NCI-H187 (cell line): Measurements from ENCODE around the gene MLPH.

Experiments
- DNase-seq, 2 experiments: peaks; one replicate each; lab custom pipeline; 2025; lab: John Stamatoyannopoulos, UW

The MLPH gene

DNA sequence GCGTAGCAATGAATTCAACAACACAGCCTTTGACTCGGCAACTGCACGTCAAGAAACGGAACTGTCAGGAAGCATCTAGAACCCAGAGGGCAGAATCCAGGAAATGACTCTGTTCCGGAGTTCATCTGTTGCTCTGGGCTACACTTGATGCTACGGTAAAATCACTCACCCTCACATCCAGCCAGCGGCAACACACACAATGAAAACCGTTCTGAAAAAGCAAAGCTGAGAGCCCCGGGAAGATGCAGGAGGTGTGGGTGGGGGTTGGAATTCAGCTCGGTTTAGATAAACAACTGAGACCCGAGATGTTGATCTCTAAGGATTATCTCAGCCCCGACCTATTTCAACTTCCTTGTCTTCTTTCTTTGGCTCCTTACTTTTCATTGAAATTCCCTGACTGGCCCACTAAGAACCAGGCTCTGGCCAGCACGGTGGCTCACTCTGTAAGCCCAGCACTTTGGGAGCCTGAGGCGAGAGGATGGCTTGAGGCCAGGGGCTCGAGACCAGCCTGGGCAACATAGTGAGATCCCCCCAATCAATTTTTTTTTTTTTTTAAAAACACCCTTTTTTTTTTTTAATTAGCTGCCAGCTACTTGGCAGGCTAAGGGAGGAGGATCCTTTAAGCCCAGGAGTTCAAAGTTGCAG is 116.8 kb downstream of the MLPH start:
- DNase-seq: no peak

DNA sequence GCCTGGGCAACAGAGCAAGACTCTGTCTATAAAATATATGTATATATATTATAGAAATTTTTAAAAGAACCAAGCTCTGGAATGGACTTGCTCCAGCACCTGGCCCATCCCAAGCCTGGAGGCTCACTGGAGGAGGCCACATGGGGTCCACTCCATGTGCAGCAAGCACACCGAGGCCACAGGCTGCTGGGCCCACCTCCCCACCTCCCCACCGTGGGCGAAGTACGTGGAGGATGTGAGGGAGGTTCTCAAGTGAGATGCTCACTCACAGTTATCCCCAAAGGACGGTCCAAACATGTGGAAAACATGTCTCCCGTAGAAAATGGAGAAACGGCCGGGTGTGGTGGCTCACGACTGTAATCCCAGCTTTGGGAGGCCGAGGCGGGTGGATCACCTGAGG is 117.3 kb downstream of the MLPH start:
- DNase-seq: no peak
